Panc1 (cell line): ENCODE results near the gene ZNF799.

ENCODE experiments used
- CTCF ChIP-seq: fragments of 450-650 bp; IDR thresholded peaks from 2 replicates; pipeline ENCODE4 v1.5.1; 2017; ENCODE audit warnings: mild to moderate bottlenecking
- POLR2AphosphoS5 ChIP-seq: IDR thresholded peaks from 2 replicates; pipeline ENCODE4 v1.6.1; 2012; ENCODE audit warnings: mild to moderate bottlenecking, low read depth, low read length, moderate library complexity
- REST ChIP-seq, 2 experiments: IDR thresholded peaks; 2 replicates each; pipeline ENCODE4 v1.6.1; 2011 to 2012; ENCODE audit warnings: low read depth in 2 of 2, control low read depth in 1 of 2, low read length in 1 of 2, mild to moderate bottlenecking in 1 of 2, moderate library complexity in 1 of 2; ENCODE audit not compliant: insufficient read depth in 1 of 2
- SIN3A ChIP-seq: IDR thresholded peaks from 2 replicates; pipeline ENCODE4 v1.6.1; 2012; ENCODE audit warnings: low read depth, mild to moderate bottlenecking, low read length, moderate library complexity, borderline replicate concordance; ENCODE audit not compliant: insufficient read depth
- TCF7L2 ChIP-seq: IDR thresholded peaks from 2 replicates; pipeline ENCODE4 v1.6.1; 2011; ENCODE audit warnings: mild to moderate bottlenecking, low read depth, low read length, inconsistent platforms

- TF ChIP-seq CTCF: no peak
- TF ChIP-seq POLR2AphosphoS5: no peak
- no peak for TF ChIP-seq REST (IDR thresholded peaks at IDR 0.05; ENCODE audit: insufficient read depth in 1 of 2, low read depth in 2 of 2, low read length in 1 of 2)
- TF ChIP-seq TCF7L2: no peak
- no peak for TF ChIP-seq SIN3A
Observed at GRCh38 chr19:12450844-12451243, 49.8 kb upstream of the ZNF799 start.
